ENCODE data around the gene MACROD2.

MACROD2 gene

DNA sequence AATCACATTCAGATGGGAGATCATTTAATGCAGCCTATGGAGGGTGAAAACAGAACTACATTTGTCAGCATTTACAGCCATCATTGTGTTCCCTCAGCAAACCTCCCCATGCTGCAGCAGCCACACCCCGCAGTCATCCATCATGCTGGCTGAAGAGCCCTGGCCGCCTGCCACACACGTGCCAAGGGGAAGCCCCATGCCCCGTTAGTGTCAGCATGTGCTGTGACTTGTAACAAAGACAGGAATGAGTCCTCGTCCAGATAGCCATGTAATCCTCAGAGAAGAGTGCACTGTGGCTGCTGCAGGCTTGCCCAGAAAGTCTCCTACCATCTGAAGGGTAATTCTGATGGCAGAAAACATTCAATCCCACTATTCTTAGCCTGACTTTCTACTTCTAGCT lies 1480.2 kb downstream of the MACROD2 start:
- H3K4me1 ChIP-seq (ENCODE audit: control insufficient read depth, insufficient read depth, low read length) = no peaks in the 10 kb centered on the region
- TF ChIP-seq ZFP41 (tag by site-specific recombination; IDR thresholded peaks at IDR 0.05; ENCODE audit: borderline replicate concordance) (no peak), KLF9 (tag by site-specific recombination; IDR thresholded peaks at IDR 0.05; ENCODE audit: low read depth) (0 out of 2 replicates have a peak, but pooled peaks have one; percentile 29), ZNF623 (tag by site-specific recombination; IDR thresholded peaks at IDR 0.05) (no peak), ZSCAN30 (tag by site-specific recombination; IDR thresholded peaks at IDR 0.05) (no peak), ZNF10 (tag by site-specific recombination; IDR thresholded peaks at IDR 0.05) (no peak), HOXA7 (CRISPR knock-in tag; IDR thresholded peaks at IDR 0.05; ENCODE audit: borderline replicate concordance) (no peak), ZNF48 (tag by site-specific recombination; IDR thresholded peaks at IDR 0.05) (no peak), ZNF248 (tag by site-specific recombination; IDR thresholded peaks at IDR 0.05) (no peak), SP3 (tag by site-specific recombination; IDR thresholded peaks at IDR 0.05) (no peak), ZIC2 (tag by site-specific recombination; IDR thresholded peaks at IDR 0.05) (0 out of 2 replicates have a peak, but pooled peaks have one; percentile 14), MEIS1 (CRISPR knock-in tag; IDR thresholded peaks at IDR 0.05; ENCODE audit: borderline replicate concordance) (peak; percentile 75), YY2 (tag by site-specific recombination; IDR thresholded peaks at IDR 0.05) (0 out of 2 replicates have a peak, but pooled peaks have one; percentile 36), ZBTB17 (tag by site-specific recombination; IDR thresholded peaks at IDR 0.05) (no peak), ZNF174 (tag by site-specific recombination; IDR thresholded peaks at IDR 0.05) (no peak)
- TF ChIP-seq, protein P1, sequence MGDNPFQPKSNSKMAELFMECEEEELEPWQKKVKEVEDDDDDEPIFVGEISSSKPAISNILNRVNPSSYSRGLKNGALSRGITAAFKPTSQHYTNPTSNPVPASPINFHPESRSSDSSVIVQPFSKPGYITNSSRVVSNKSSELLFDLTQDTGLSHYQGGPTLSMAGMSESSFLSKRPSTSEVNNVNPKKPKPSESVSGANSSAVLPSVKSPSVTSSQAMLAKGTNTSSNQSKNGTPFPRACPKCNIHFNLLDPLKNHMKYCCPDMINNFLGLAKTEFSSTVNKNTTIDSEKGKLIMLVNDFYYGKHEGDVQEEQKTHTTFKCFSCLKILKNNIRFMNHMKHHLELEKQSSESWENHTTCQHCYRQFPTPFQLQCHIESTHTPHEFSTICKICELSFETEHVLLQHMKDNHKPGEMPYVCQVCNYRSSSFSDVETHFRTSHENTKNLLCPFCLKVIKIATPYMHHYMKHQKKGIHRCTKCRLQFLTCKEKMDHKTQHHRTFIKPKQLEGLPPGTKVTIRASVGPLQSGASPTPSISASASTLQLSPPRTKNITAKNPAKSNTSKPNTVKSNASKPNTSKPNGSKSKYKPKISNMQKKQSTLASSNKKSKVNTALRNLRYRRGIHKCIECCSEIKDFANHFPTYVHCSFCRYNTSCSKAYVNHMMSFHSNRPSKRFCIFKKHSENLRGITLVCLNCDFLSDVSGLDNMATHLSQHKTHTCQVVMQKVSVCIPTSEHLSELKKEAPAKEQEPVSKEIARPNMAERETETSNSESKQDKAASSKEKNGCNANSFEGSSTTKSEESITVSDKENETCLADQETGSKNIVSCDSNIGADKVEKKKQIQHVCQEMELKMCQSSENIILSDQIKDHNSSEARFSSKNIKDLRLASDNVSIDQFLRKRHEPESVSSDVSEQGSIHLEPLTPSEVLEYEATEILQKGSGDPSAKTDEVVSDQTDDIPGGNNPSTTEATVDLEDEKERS (tag by site-specific recombination; IDR thresholded peaks at IDR 0.05) = no peak
- TF ChIP-seq, protein P2, sequence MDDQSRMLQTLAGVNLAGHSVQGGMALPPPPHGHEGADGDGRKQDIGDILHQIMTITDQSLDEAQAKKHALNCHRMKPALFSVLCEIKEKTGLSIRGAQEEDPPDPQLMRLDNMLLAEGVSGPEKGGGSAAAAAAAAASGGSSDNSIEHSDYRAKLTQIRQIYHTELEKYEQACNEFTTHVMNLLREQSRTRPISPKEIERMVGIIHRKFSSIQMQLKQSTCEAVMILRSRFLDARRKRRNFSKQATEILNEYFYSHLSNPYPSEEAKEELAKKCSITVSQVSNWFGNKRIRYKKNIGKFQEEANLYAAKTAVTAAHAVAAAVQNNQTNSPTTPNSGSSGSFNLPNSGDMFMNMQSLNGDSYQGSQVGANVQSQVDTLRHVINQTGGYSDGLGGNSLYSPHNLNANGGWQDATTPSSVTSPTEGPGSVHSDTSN (CRISPR knock-in tag; IDR thresholded peaks at IDR 0.05) = peak; percentile 78; the same call in 1 of the 2 replicates
- H3K36me3 ChIP-seq (ENCODE audit: control insufficient read depth in 2 of 2, insufficient read depth in 1 of 2, low read length in 2 of 2) = no peaks in the 10 kb centered on the region
- H3K4me3 ChIP-seq (ENCODE audit: low read depth, low read length) = no peak overlapping the region
- no peak overlapping the region for H3K27ac ChIP-seq (ENCODE audit: extremely low read depth, low read depth, low read length)
- no peaks in the 10 kb centered on the region for H3K9me3 ChIP-seq (ENCODE audit: control insufficient read depth, insufficient read depth, low read depth, low read length)
- CTCF ChIA-PET = no interaction called here
- POLR2A ChIA-PET = no interaction called here

DNA sequence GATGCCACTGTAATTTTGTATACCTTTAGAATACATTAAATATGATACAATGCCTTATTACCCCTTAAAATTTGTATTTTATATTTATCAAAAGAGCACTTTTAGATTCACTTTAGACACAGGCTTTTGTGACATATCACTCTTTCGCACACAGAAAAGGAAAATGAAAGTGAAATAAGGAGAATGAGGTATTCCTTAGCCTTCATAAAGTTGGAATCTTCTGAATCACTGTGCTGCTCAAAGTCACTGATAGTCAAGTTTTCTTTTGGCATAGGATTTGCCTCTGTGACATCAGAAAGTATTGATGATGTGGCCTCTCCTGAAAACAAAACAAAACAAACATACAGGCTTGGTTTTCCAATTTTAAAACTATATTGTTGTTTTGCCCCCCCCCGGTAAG lies 1480.9 kb downstream of the MACROD2 start:
- TF ChIP-seq ZNF292 (tag by site-specific recombination; IDR thresholded peaks at IDR 0.05; ENCODE audit: borderline replicate concordance, low read depth) (no peak), MEIS1 (CRISPR knock-in tag; IDR thresholded peaks at IDR 0.05; ENCODE audit: borderline replicate concordance) (no peak), ZNF324 (tag by site-specific recombination; IDR thresholded peaks at IDR 0.05) (no peak), ZFP41 (tag by site-specific recombination; IDR thresholded peaks at IDR 0.05; ENCODE audit: borderline replicate concordance) (no peak), ZNF16 (tag by site-specific recombination; IDR thresholded peaks at IDR 0.05; ENCODE audit: low read depth) (no peak), ZSCAN30 (tag by site-specific recombination; IDR thresholded peaks at IDR 0.05) (no peak), ZNF404 (tag by site-specific recombination; IDR thresholded peaks at IDR 0.05) (no peak), ZNF624 (tag by site-specific recombination; IDR thresholded peaks at IDR 0.05) (no peak), PATZ1 (tag by site-specific recombination; IDR thresholded peaks at IDR 0.05) (no peak), ZNF214 (tag by site-specific recombination; IDR thresholded peaks at IDR 0.05; ENCODE audit: borderline replicate concordance) (no peak)
- TF ChIP-seq, protein P3, sequence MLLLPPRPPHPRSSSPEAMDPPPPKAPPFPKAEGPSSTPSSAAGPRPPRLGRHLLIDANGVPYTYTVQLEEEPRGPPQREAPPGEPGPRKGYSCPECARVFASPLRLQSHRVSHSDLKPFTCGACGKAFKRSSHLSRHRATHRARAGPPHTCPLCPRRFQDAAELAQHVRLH (tag by site-specific recombination; IDR thresholded peaks at IDR 0.05) = no peak
- Histone ChIP-seq H3K9me3 (ENCODE audit: control insufficient read depth, insufficient read depth, low read depth, low read length) (no peaks in the 10 kb centered on the region), H3K27ac (ENCODE audit: extremely low read depth, low read depth, low read length) (no peak overlapping the region), H3K36me3 (ENCODE audit: control insufficient read depth in 2 of 2, insufficient read depth in 1 of 2, low read length in 2 of 2) (no peaks in the 10 kb centered on the region), H3K4me3 (ENCODE audit: low read depth, low read length) (no peak overlapping the region), H3K4me1 (ENCODE audit: control insufficient read depth, insufficient read depth, low read length) (no peaks in the 10 kb centered on the region)
- ChIA-PET POLR2A (no interaction called here), CTCF (no interaction called here)
